Liver (tissue), 3 donors: ENCODE results near the gene SEH1L.

Experiments
- EGR1 ChIP-seq, 2 donors: IDR thresholded peaks; 2 replicates each; pipeline ENCODE4 v1.6.1; 2016 to 2018; ENCODE audit warnings: antibody characterized with exemption in 2 of 2, low read depth in 2 of 2
- GABPA ChIP-seq, 2 donors: IDR thresholded peaks in 1 of 2; conservative IDR thresholded peaks in 1 of 2; 2 replicates each; pipeline ENCODE4 v1.6.1; 2016; ENCODE audit warnings: antibody characterized with exemption in 2 of 2, mild to moderate bottlenecking in 1 of 2, moderate library complexity in 1 of 2
- HNF4G ChIP-seq: IDR thresholded peaks from 2 replicates; pipeline ENCODE4 v1.6.1; 2016; ENCODE audit warnings: antibody characterized with exemption
- JUND ChIP-seq, 2 donors: IDR thresholded peaks; 2 replicates each; pipeline ENCODE4 v1.6.1; 2016; ENCODE audit warnings: antibody characterized with exemption in 2 of 2
- RAD21 ChIP-seq, 2 donors: IDR thresholded peaks; 2 replicates each; pipeline ENCODE4 v1.6.1; 2016; ENCODE audit warnings: antibody characterized with exemption in 2 of 2, mild to moderate bottlenecking in 2 of 2
- YY1 ChIP-seq: IDR thresholded peaks from 2 replicates; pipeline ENCODE4 v1.6.1; 2016; ENCODE audit warnings: antibody characterized with exemption, mild to moderate bottlenecking
- TF ChIP-seq, protein P1 (sequence below): fragments of 150-350 bp; IDR thresholded peaks from 2 replicates; pipeline ENCODE4 v1.5.1; 2017; ENCODE audit warnings: improper control_type of control experiment, low read depth, low read length; ENCODE audit not compliant: missing input control
- TF ChIP-seq, protein P2 (sequence below): IDR thresholded peaks from 2 replicates; pipeline ENCODE4 v1.6.1; 2016; ENCODE audit warnings: antibody characterized with exemption
- donor health status: healthy.
- donor health status: healthy.

DNA sequence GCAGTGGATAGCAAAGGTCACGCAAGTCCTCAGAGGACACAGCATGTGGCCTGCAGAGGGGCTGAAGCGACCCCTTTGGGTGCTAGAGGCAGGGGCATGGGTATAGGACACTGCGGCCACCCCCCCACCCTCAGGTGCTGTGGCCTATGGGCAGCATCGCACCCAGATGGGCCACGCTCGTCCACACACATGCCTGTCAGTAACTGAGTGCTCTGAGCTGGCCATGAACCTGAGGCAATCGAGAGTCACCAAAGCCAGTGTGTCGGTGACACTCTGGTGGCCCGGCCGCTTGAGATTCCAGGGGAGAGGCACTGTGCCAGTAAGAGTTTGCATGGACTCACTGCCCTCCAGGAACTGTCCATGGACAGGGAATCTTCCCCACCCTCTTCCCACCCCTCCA lies 41.0 kb upstream of the SEH1L start:
- no peak for TF ChIP-seq JUND (IDR thresholded peaks at IDR 0.05)
- TF ChIP-seq, protein P1, sequence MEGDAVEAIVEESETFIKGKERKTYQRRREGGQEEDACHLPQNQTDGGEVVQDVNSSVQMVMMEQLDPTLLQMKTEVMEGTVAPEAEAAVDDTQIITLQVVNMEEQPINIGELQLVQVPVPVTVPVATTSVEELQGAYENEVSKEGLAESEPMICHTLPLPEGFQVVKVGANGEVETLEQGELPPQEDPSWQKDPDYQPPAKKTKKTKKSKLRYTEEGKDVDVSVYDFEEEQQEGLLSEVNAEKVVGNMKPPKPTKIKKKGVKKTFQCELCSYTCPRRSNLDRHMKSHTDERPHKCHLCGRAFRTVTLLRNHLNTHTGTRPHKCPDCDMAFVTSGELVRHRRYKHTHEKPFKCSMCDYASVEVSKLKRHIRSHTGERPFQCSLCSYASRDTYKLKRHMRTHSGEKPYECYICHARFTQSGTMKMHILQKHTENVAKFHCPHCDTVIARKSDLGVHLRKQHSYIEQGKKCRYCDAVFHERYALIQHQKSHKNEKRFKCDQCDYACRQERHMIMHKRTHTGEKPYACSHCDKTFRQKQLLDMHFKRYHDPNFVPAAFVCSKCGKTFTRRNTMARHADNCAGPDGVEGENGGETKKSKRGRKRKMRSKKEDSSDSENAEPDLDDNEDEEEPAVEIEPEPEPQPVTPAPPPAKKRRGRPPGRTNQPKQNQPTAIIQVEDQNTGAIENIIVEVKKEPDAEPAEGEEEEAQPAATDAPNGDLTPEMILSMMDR, result no peak
- TF ChIP-seq GABPA (IDR thresholded peaks at IDR 0.05 in 1 of 2, conservative IDR thresholded peaks at IDR 0.05 in 1 of 2), result no peak
- no peak for TF ChIP-seq YY1
- TF ChIP-seq RAD21 (IDR thresholded peaks at IDR 0.05), result no peak
- TF ChIP-seq, protein P2, sequence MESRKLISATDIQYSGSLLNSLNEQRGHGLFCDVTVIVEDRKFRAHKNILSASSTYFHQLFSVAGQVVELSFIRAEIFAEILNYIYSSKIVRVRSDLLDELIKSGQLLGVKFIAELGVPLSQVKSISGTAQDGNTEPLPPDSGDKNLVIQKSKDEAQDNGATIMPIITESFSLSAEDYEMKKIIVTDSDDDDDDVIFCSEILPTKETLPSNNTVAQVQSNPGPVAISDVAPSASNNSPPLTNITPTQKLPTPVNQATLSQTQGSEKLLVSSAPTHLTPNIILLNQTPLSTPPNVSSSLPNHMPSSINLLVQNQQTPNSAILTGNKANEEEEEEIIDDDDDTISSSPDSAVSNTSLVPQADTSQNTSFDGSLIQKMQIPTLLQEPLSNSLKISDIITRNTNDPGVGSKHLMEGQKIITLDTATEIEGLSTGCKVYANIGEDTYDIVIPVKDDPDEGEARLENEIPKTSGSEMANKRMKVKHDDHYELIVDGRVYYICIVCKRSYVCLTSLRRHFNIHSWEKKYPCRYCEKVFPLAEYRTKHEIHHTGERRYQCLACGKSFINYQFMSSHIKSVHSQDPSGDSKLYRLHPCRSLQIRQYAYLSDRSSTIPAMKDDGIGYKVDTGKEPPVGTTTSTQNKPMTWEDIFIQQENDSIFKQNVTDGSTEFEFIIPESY, result no peak
- no peak for TF ChIP-seq HNF4G
- TF ChIP-seq EGR1 (IDR thresholded peaks at IDR 0.05; ENCODE audit: low read depth in 2 of 2), result no peak
